ENCODE results near the gene FDXACB1.

GRCh38 chr11:111846063-111846462 is 32.9 kb downstream of the FDXACB1 start:
- TF ChIP-seq CTCF (IDR thresholded peaks at IDR 0.05) (no peak), POLR2A (IDR thresholded peaks at IDR 0.05) (no peak)
